ENCODE measurements around the gene OAS2. TPM values are rescaled to one million over a fixed set of nuclear protein-coding genes. Genes with fewer than 3 reads are reported as not detected.
"Not testable (repeated sequence)": the region's sequence is repeated elsewhere in the genome, so short reads cannot be mapped to it uniquely, and the experiment has no call there.

The OAS2 gene
- total and polyA plus RNA-seq, 2 of the 8 experiments (the other 6 are each of a cell fraction or from before 2014, with no cell fraction given), result 0.06 TPM; not detected in 1

GRCh38 chr12:112988224-112988623 is 9.9 kb downstream of the OAS2 start (continued):
- no peak for TF ChIP-seq RXRA (IDR thresholded peaks at IDR 0.05; ENCODE audit: insufficient read depth, low read depth, low read length)

DNA sequence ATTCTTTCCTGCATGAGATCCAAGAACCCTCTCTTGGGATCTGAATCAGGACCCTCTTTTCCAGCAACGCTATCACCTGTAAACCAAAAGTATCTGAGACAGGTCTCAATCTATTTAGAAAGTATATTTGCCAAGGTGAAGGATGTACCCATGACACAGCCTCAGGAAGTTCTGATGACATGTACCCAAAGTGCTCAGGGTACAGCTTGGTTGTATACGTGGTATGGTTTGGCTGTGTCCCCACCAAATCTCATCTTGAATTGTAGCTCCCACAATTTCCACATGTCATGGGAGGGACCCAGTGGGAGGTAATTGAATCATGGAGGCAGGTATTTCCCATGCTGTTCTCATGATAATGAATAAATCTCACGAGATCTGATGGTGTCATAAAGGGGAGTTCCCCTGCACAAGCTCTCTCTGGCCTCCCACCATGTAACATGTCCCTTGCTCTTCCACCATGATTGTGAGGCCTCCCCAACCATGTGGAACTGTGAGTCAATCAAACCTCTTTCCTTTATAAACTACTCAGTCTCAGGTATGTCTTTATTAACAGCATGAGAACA is 10.6 kb downstream of the OAS2 start:
- H4K8ac ChIP-seq (ENCODE audit: extremely low read depth, insufficient read depth, low read length); H4K20me1 ChIP-seq (replicated peaks in 1 of 2; ENCODE audit: control insufficient read depth in 1 of 2, insufficient read depth in 2 of 2, low read length in 2 of 2); FAIRE-seq; H2AK5ac ChIP-seq (ENCODE audit: low read depth, low read length); H3K27ac ChIP-seq (ENCODE audit: low read depth, low read length); H2BK15ac ChIP-seq (ENCODE audit: low read length); H4K5ac ChIP-seq (ENCODE audit: insufficient read length, low read depth, low read length); H2BK20ac ChIP-seq (ENCODE audit: low read length); H3K27me3 ChIP-seq (replicated peaks in 1 of 4; ENCODE audit: control insufficient read depth in 3 of 4, extremely low read depth in 1 of 4, insufficient read depth in 3 of 4, low read length in 3 of 4); H3K9me3 ChIP-seq (ENCODE audit: insufficient read depth in 2 of 2, low read depth in 1 of 2, low read length in 1 of 2); H3K14ac ChIP-seq (ENCODE audit: insufficient read length); H2BK12ac ChIP-seq (ENCODE audit: low read depth, low read length); H3K4ac ChIP-seq (replicated peaks; ENCODE audit: insufficient read length, low read depth, low read length); DNase-seq (ENCODE audit: low read depth in 1 of 2, low spot score in 2 of 2); H3K4me1 ChIP-seq (replicated peaks in 1 of 4; ENCODE audit: control insufficient read depth in 3 of 4, insufficient read depth in 4 of 4, low read length in 3 of 4); H3K9ac ChIP-seq (replicated peaks in 1 of 4; ENCODE audit: extremely low read depth in 1 of 4, low read depth in 3 of 4, low read length in 3 of 4); H3K23me2 ChIP-seq (ENCODE audit: low read depth, low read length); H4K91ac ChIP-seq (replicated peaks; ENCODE audit: insufficient read length, low read length); H3K79me2 ChIP-seq (ENCODE audit: control insufficient read depth in 1 of 2, insufficient read depth in 2 of 2, low read length in 2 of 2); H2BK5ac ChIP-seq (ENCODE audit: low read depth, low read length); H3K4me2 ChIP-seq (ENCODE audit: insufficient read depth in 1 of 2, low read depth in 2 of 2, low read length in 2 of 2); H3K4me3 ChIP-seq (ENCODE audit: extremely low read depth in 1 of 4, insufficient read depth in 2 of 4, low read depth in 3 of 4, low read length in 4 of 4); H2BK120ac ChIP-seq (replicated peaks; ENCODE audit: low read depth, low read length); H3K18ac ChIP-seq (ENCODE audit: extremely low read depth, low read length); H3K36me3 ChIP-seq (ENCODE audit: control insufficient read depth in 2 of 4, insufficient read depth in 4 of 4, low read length in 3 of 4); H2AFZ ChIP-seq (ENCODE audit: low read length); H3K23ac ChIP-seq (ENCODE audit: insufficient read length); H3K56ac ChIP-seq (replicated peaks; ENCODE audit: insufficient read length, low read depth, low read length); POLR2A ChIA-PET (ENCODE audit: partially characterized antibody); H3K79me1 ChIP-seq (ENCODE audit: low read depth, low read length): not testable (repeated sequence)
- 85% methylated on average over 3 of the region's 3 CpGs; no CpG with 5 or more reads in 1 of the 2 experiments for WGBS, 2 experiments (ENCODE audit: extremely low coverage in 1 of 2, insufficient coverage in 1 of 2, insufficient read length in 1 of 2, insufficient replicate concordance in 2 of 2, low coverage in 1 of 2, low lambda C conversion rate in 2 of 2, missing lambda C conversion rate in 1 of 2)
- CTCF ChIA-PET (ENCODE audit: partially characterized antibody), result interaction anchor here (0.9 to 15.8 kb wide), 5 partner anchors 9 to 42 kb away, joined by 3 to 202 read pairs (median 5); partner anchors contain the start of gene OAS2
